Small intestine (tissue), 7 donors: ENCODE measurements around the gene GALNT9. TPM values are rescaled to one million over a fixed set of nuclear protein-coding genes. Genes with fewer than 3 reads are reported as not detected.

Experiments used
- DNase-seq, 2 donors: peaks; one replicate each; pipeline versions ENCODE4 v3.0.0 to v3.0.0-alpha.2; 2013
- FAIRE-seq: peaks from 2 replicates; lab custom pipeline; 2012; peaks lifted over from hg19 to GRCh38; lab: Jason Lieb, UNC
- H3K27ac ChIP-seq, 3 donors: one replicate each; pipeline ENCODE4 v1.5.1; 2013; ENCODE audit warnings: low read length in 2 of 3, mild to moderate bottlenecking in 2 of 3, control low read depth in 1 of 3, inconsistent platforms in 1 of 3, low read depth in 1 of 3, moderate library complexity in 1 of 3
- H3K27me3 ChIP-seq, 3 donors: one replicate each; pipeline ENCODE4 v1.6.1; 2013; ENCODE audit warnings: low read length in 3 of 3, inconsistent platforms in 1 of 3; ENCODE audit not compliant: control insufficient read depth in 3 of 3, insufficient read depth in 3 of 3
- H3K36me3 ChIP-seq, 3 donors: one replicate each; pipeline ENCODE4 v1.6.1; 2013; ENCODE audit warnings: low read length in 3 of 3, inconsistent platforms in 1 of 3, low read depth in 1 of 3, mild to moderate bottlenecking in 1 of 3, moderate library complexity in 1 of 3; ENCODE audit not compliant: control insufficient read depth in 3 of 3, insufficient read depth in 2 of 3
- H3K4me1 ChIP-seq, 3 donors: one replicate each; pipeline ENCODE4 v1.6.1; 2013; ENCODE audit warnings: low read length in 2 of 3, inconsistent platforms in 1 of 3, low read depth in 1 of 3, mild to moderate bottlenecking in 1 of 3, moderate library complexity in 1 of 3; ENCODE audit not compliant: control insufficient read depth in 3 of 3, insufficient read depth in 2 of 3
- H3K4me3 ChIP-seq, 3 donors: one replicate each; pipeline ENCODE4 v1.5.1; 2013; ENCODE audit warnings: low read length in 3 of 3, control low read depth in 1 of 3, inconsistent platforms in 1 of 3, low read depth in 1 of 3, mild to moderate bottlenecking in 1 of 3, moderate library complexity in 1 of 3
- H3K9me3 ChIP-seq, 2 donors: one replicate each; pipeline ENCODE4 v1.6.1; 2013; ENCODE audit warnings: low read depth in 1 of 2, low read length in 1 of 2; ENCODE audit not compliant: control insufficient read depth in 2 of 2, insufficient read depth in 1 of 2
- WGBS, 3 donors: extraction: QIAGEN DNeasy Blood & Tissue Kit; methylation state at CpG; one replicate each; pipeline ENCODE4 v1.1.7; 2013; 5-methylcytosine and 5-hydroxymethylcytosine counted together
- polyA plus RNA-seq, 4 donors: library from polyadenylated mRNA; stranded (reverse) in 3 of 4; unstranded in 1 of 4; fragments of 200-250 nt in 3 of 4; fragments of 120-200 nt in 1 of 4; gene quantifications; one replicate each; pipeline versions ENCODE4 v1.2.1 to v1.2.3, GENCODE V29; 2013
- donor health status: healthy with polysubstance abuse.
- donor health status: control.
- donor health status: control.
- donor health status: Bipolar disorder and iron deficiency.
- donor health status: healthy.

The GALNT9 gene
- polyA plus RNA-seq, 4 donors: 0.79 to 2.6 TPM; not detected in 2

- H3K9me3 ChIP-seq: peaks cover 0 to 2% of the 10 kb centered on the region in 2 donors
- 57 to 60% (median 58%) methylated on average over 39 of the region's 39 CpGs for WGBS, 3 donors
Observed at GRCh38 chr12:132178801-132179401, 150.5 kb downstream of the GALNT9 start.

GRCh38 chr12:132178316-132178715 is 151.1 kb downstream of the GALNT9 start:
- FAIRE-seq: no peak
- DNase-seq: no peak
- peaks cover 0 to 20% (median 4%) of the 10 kb centered on the region in 3 donors for H3K27me3 ChIP-seq

More at GRCh38 chr12:132178801-132179401, 150.5 kb downstream of the GALNT9 start:
- no peak overlapping the region for H3K4me3 ChIP-seq
- no peaks in the 10 kb centered on the region for H3K4me1 ChIP-seq
- FAIRE-seq: no peak
- H3K27ac ChIP-seq: no peak overlapping the region
- H3K27me3 ChIP-seq: peaks cover 0 to 21% (median 4%) of the 10 kb centered on the region in 3 donors
- no peak for DNase-seq
- no peaks in the 10 kb centered on the region for H3K36me3 ChIP-seq

GRCh38 chr12:132176920-132177551 is 152.4 kb downstream of the GALNT9 start:
- WGBS, 3 donors: 80 to 83% (median 81%) methylated on average over 22 to 25 of the region's 25 CpGs

More at GRCh38 chr12:132178316-132178715, 151.1 kb downstream of the GALNT9 start:
- Histone ChIP-seq H3K27ac (no peak overlapping the region), H3K4me3 (no peak overlapping the region), H3K36me3 (no peaks in the 10 kb centered on the region), H3K4me1 (no peaks in the 10 kb centered on the region), H3K9me3 (peaks cover 0 to 2% of the 10 kb centered on the region in 2 donors)
- WGBS, 3 donors: 22 to 37% (median 33%) methylated on average over 7 to 8 of the region's 8 CpGs

GRCh38 chr12:132176385-132176919 is 152.9 kb downstream of the GALNT9 start:
- H3K36me3 ChIP-seq: no peaks in the 10 kb centered on the region
- H3K9me3 ChIP-seq: no peaks in the 10 kb centered on the region
- 71 to 73% (median 71%) methylated on average over 16 to 19 of the region's 19 CpGs for WGBS, 3 donors
- H3K27me3 ChIP-seq: peaks cover 0 to 16% (median 4%) of the 10 kb centered on the region in 3 donors
- no peak overlapping the region for H3K4me3 ChIP-seq
- no peak overlapping the region for H3K27ac ChIP-seq
- FAIRE-seq (no peak), DNase-seq (no peak)
- H3K4me1 ChIP-seq: no peaks in the 10 kb centered on the region

More at GRCh38 chr12:132176920-132177551, 152.4 kb downstream of the GALNT9 start:
- Histone ChIP-seq H3K4me1 (no peaks in the 10 kb centered on the region), H3K36me3 (no peaks in the 10 kb centered on the region), H3K4me3 (no peak overlapping the region), H3K27ac (no peak overlapping the region), H3K27me3 (peaks cover 0 to 16% (median 4%) of the 10 kb centered on the region in 3 donors), H3K9me3 (no peaks in the 10 kb centered on the region)
- no peak for FAIRE-seq
- DNase-seq: no peak

GRCh38 chr12:132175496-132176384 is 153.6 kb downstream of the GALNT9 start:
- H3K36me3 ChIP-seq: no peaks in the 10 kb centered on the region
- WGBS, 3 donors: 37 to 74% (median 58%) methylated on average over 26 to 35 of the region's 35 CpGs
- FAIRE-seq (no peak), DNase-seq (no peak)
- no peaks in the 10 kb centered on the region for H3K4me1 ChIP-seq
- no peak overlapping the region for H3K4me3 ChIP-seq
- peaks cover 0 to 14% (median 4%) of the 10 kb centered on the region in 3 donors for H3K27me3 ChIP-seq
- no peaks in the 10 kb centered on the region for H3K9me3 ChIP-seq
- no peak overlapping the region for H3K27ac ChIP-seq

- FAIRE-seq (no peak), DNase-seq (peak in 1 of 2 donors; percentile 41)
- 40 to 67% (median 40%) methylated on average over 20 to 25 of the region's 25 CpGs for WGBS, 3 donors
- Histone ChIP-seq H3K27me3 (peaks cover 0 to 12% (median 4%) of the 10 kb centered on the region in 3 donors), H3K4me3 (no peak overlapping the region), H3K36me3 (no peaks in the 10 kb centered on the region), H3K4me1 (no peaks in the 10 kb centered on the region), H3K9me3 (no peaks in the 10 kb centered on the region), H3K27ac (no peak overlapping the region)
Observed at GRCh38 chr12:132174839-132175490, 154.4 kb downstream of the GALNT9 start.

- no peak for FAIRE-seq
- WGBS, 3 donors: 70 to 80% (median 73%) methylated on average over 28 to 30 of the region's 30 CpGs
- no peak overlapping the region for H3K4me3 ChIP-seq
- H3K27me3 ChIP-seq: peaks cover 0 to 12% (median 4%) of the 10 kb centered on the region in 3 donors
- H3K36me3 ChIP-seq: no peaks in the 10 kb centered on the region
- H3K4me1 ChIP-seq: no peaks in the 10 kb centered on the region
- no peak for DNase-seq
- H3K27ac ChIP-seq: no peak overlapping the region
- H3K9me3 ChIP-seq: no peaks in the 10 kb centered on the region
Observed at GRCh38 chr12:132174015-132174838, 155.2 kb downstream of the GALNT9 start.
